Skeletal muscle tissue (tissue), 4 donors: ENCODE data around the gene LAMC2. TPM values are rescaled to one million over a fixed set of nuclear protein-coding genes. Genes with fewer than 3 reads are reported as not detected.

Source experiments
- H3K27ac ChIP-seq: one replicate; pipeline ENCODE4 v1.7.0; 2013; ENCODE audit warnings: mild to moderate bottlenecking, low read depth, low read length, inconsistent platforms
- H3K27me3 ChIP-seq, 3 donors: one replicate each; pipeline ENCODE4 v1.7.0; 2013; ENCODE audit warnings: low read length in 3 of 3; ENCODE audit not compliant: control insufficient read depth in 3 of 3, insufficient read depth in 3 of 3
- H3K36me3 ChIP-seq, 3 donors: one replicate each; pipeline ENCODE4 v1.7.0; 2013; ENCODE audit warnings: low read length in 3 of 3; ENCODE audit not compliant: control insufficient read depth in 3 of 3, insufficient read depth in 3 of 3
- H3K4me1 ChIP-seq, 3 donors: one replicate each; pipeline ENCODE4 v1.7.0; 2013; ENCODE audit warnings: low read length in 3 of 3, mild to moderate bottlenecking in 3 of 3; ENCODE audit not compliant: control insufficient read depth in 3 of 3, insufficient read depth in 3 of 3
- H3K4me3 ChIP-seq, 3 donors: one replicate each; pipeline ENCODE4 v1.7.0; 2013; ENCODE audit warnings: low read length in 3 of 3
- H3K9ac ChIP-seq, 3 donors: one replicate each; pipeline ENCODE4 v1.7.0; 2013; ENCODE audit warnings: low read length in 3 of 3, mild to moderate bottlenecking in 3 of 3, moderate library complexity in 2 of 3, low read depth in 1 of 3
- H3K9me3 ChIP-seq, 3 donors: one replicate each; pipeline ENCODE4 v1.7.0; 2013; ENCODE audit warnings: low read length in 3 of 3; ENCODE audit not compliant: control insufficient read depth in 3 of 3
- total RNA-seq: library from RNA; depleted of rRNA; stranded (reverse); fragments of >200 nt; gene quantifications from one replicate; pipeline ENCODE4 v1.2.3, GENCODE V29; 2014
- donor health status: Osteomylitis.

The LAMC2 gene
- total RNA-seq, 1 donor from 2014 or later = 0.52 TPM

DNA sequence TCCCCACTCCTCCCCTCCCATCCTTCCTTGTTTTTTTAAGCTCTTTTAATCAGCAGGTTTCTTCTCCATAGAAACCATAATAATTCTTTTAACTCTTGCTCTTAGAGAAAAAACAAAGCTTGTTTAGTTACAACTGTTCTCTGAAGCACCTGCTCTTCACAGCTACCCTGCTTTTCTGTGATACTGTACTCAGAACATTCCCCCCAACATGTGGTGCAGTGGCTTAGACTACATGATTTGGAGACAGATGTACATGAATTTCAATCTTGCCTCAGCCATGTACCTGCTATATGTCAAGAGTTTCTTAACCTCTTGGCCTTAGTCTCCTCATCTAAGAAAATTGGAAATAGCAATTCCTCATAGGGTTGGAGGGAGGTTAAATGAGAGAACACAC, 33.5 kb downstream of the LAMC2 start:
- Histone ChIP-seq H3K27me3 (no peaks in the 10 kb centered on the region), H3K9me3 (no peaks in the 10 kb centered on the region), H3K27ac (no peak overlapping the region), H3K36me3 (no peaks in the 10 kb centered on the region), H3K4me3 (no peak overlapping the region), H3K4me1 (peaks cover 13 to 15% (median 15%) of the 10 kb centered on the region in 3 donors), H3K9ac (no peak overlapping the region)

DNA sequence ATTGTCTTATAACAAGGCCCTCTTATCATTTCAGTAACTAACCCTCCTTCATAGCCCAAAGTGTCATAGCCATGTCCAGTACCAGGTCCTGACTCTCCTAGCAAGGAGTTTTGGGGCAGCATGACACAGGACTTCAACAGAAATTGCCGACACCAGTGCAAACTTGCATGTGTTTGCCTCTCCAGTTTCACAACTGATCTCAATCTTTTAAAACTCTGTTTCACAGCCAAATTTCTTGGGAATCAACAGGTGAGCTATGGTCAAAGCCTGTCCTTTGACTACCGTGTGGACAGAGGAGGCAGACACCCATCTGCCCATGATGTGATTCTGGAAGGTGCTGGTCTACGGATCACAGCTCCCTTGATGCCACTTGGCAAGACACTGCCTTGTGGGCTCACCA, 36.8 kb downstream of the LAMC2 start:
- H3K27ac ChIP-seq = no peak overlapping the region
- no peaks in the 10 kb centered on the region for H3K36me3 ChIP-seq
- H3K27me3 ChIP-seq = no peaks in the 10 kb centered on the region
- no peaks in the 10 kb centered on the region for H3K9me3 ChIP-seq
- no peak overlapping the region for H3K9ac ChIP-seq
- H3K4me1 ChIP-seq = peaks cover 12 to 13% (median 12%) of the 10 kb centered on the region in 3 donors
- no peak overlapping the region for H3K4me3 ChIP-seq

DNA sequence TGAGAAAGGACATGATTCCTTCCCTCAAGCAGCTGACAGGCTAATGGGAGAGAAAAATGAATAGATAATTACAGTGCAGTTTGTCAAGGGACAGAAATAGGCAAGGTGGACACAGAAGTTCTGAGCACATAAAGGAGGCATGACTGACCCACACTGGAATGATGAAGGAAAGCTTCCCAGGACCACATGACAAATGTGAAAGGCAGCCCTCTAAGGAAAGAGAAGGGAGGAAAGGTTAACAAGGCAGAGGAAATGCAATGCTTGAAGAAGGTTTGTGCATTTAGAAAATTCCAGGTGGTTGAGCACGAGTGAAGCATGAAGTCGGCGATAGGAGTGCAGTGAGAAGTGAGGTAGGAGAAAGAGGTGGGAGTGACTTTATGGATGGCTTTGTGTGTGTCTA, 37.4 kb downstream of the LAMC2 start:
- Histone ChIP-seq H3K27me3 (no peaks in the 10 kb centered on the region), H3K4me1 (peaks cover 6 to 8% (median 6%) of the 10 kb centered on the region in 3 donors), H3K27ac (no peak overlapping the region), H3K4me3 (no peak overlapping the region), H3K9me3 (no peaks in the 10 kb centered on the region), H3K36me3 (no peaks in the 10 kb centered on the region), H3K9ac (no peak overlapping the region)

DNA sequence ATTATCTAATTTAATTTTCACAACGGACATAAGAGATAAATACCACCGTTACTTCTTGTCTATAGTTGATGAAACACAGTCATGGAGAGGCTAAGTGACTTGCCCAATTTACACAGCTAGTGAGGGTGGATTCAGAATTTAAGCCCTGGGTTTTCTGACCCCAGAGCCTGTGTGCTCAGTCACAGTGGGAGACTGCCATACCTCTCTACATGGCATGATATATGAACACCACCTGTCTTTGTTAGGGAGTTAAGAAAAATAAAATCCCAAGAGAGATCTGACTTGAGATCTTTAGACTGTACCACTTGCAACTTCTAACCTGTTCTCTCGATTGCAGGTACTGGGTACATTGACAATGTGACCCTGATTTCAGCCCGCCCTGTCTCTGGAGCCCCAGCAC, 40.3 kb downstream of the LAMC2 start:
- Histone ChIP-seq H3K4me3 (no peak overlapping the region), H3K36me3 (no peaks in the 10 kb centered on the region), H3K27me3 (no peaks in the 10 kb centered on the region), H3K27ac (no peak overlapping the region), H3K9me3 (no peaks in the 10 kb centered on the region), H3K9ac (no peak overlapping the region), H3K4me1 (no peaks in the 10 kb centered on the region)

DNA sequence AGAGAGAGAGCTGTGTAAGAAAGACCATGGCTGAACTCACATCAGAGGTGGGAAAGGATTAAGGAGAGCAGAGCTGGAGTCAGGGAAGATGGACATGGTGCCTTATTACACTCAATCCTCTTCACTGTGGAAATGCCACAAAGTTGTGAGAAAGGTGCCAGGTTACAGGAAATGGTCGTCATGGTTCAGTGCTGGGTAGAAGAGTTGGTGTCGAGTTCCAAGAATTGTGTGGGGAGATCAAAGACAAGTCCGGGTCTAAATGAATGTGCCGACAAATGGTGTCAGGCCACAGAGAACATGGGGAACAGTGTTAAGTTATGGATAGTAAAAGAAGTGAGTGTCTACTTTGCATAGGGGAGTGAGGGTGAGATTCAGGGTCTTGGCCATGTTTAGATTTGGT, 40.9 kb downstream of the LAMC2 start:
- no peak overlapping the region for H3K27ac ChIP-seq
- no peak overlapping the region for H3K9ac ChIP-seq
- H3K9me3 ChIP-seq = no peaks in the 10 kb centered on the region
- H3K4me3 ChIP-seq = no peak overlapping the region
- H3K27me3 ChIP-seq = no peaks in the 10 kb centered on the region
- no peaks in the 10 kb centered on the region for H3K36me3 ChIP-seq
- no peaks in the 10 kb centered on the region for H3K4me1 ChIP-seq

DNA sequence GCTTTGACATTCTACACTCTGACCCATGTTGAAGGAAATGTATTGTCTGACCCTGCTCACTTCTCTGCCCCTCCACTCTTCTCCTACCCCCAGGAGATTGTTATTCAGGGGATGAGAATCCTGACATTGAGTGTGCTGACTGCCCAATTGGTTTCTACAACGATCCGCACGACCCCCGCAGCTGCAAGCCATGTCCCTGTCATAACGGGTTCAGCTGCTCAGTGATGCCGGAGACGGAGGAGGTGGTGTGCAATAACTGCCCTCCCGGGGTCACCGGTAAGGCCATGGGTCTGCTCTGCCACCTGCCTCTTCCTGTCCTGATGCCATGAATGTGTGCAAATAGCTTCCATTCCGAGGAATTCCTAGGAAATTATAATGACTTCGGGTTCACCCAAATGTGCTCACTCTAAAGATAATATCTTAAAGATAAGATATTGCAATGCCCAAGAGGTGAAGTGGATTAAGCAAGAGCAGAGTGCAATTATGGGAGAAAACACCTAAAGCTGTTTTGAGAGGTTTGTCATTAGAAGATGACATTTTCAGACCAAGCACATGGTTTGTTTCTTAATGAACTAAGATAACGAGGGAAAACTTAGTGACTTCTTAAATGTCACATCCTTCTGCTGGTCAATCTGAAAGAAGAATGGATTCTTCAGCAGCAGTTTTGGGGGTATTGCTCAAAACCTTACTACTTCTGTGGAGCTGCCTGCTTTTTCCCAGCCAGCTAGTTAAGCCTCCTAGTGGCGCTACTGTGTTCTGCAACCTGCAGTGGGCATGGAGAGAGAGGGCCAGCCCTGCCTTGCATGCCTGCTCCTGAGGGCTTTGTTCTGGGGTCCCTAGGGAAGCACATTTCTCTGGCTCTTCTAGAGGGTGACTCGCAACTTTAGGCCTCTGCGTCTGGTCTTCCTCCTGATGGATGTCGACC, 41.6 kb downstream of the LAMC2 start:
- Histone ChIP-seq H3K9me3 (no peaks in the 10 kb centered on the region), H3K9ac (no peak overlapping the region), H3K27ac (no peak overlapping the region), H3K4me1 (no peaks in the 10 kb centered on the region), H3K36me3 (no peaks in the 10 kb centered on the region), H3K27me3 (no peaks in the 10 kb centered on the region), H3K4me3 (no peak overlapping the region)

DNA sequence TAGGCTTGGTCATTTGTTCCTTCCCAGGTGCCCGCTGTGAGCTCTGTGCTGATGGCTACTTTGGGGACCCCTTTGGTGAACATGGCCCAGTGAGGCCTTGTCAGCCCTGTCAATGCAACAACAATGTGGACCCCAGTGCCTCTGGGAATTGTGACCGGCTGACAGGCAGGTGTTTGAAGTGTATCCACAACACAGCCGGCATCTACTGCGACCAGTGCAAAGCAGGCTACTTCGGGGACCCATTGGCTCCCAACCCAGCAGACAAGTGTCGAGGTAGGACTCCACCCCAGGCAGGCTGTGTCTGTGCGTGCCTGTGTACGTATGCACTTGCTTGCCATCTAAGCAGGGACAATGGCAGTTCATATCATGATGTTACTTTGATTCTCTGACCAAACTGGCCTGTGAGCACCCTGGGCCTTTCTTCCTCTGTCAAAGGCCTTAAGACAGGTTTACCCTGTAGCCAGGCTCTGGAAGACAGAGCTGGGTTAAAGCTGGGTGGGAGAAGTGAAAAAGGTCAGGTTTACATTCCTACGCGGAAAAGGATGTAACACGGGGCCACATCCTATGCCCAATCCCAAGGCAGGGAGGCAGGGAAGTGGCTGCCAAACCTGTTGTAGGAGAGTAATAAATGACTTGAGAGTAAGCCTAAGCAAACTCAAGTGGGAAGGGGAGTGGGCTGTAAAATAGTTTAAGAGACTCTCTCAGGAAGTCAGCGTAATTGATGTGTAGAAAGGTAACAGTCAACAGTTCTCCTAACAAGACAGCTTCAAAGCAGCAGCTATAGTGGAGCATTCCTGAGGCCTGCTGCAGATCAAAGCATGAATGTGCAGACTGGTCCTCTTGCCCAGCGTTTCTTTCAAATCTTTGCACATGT, 42.5 kb downstream of the LAMC2 start:
- Histone ChIP-seq H3K4me3 (no peak overlapping the region), H3K27ac (no peak overlapping the region), H3K27me3 (no peaks in the 10 kb centered on the region), H3K9me3 (no peaks in the 10 kb centered on the region), H3K36me3 (no peaks in the 10 kb centered on the region), H3K4me1 (no peaks in the 10 kb centered on the region), H3K9ac (no peak overlapping the region)

DNA sequence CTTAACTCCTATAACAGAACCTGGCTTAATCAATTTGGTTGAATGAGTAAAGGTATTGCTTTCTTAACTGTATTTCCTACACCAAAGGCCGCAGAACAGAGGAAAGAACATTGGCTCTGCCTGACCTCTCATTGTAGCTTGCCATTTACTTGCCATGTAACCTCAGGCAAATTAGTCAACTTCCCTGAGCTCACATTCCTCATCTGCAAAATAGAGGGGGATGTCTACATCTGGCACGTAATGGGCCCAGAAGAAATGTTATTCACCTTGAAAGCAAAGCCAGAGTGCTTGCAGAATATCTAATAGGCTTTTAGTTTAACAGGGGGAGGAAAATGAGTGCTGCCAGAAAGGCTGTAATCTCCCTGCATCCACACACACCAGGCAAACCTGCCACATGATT, 44.3 kb downstream of the LAMC2 start:
- Histone ChIP-seq H3K27ac (no peak overlapping the region), H3K27me3 (no peaks in the 10 kb centered on the region), H3K4me3 (no peak overlapping the region), H3K9ac (no peak overlapping the region), H3K36me3 (no peaks in the 10 kb centered on the region), H3K4me1 (peaks cover 8 to 13% (median 10%) of the 10 kb centered on the region in 3 donors), H3K9me3 (no peaks in the 10 kb centered on the region)

DNA sequence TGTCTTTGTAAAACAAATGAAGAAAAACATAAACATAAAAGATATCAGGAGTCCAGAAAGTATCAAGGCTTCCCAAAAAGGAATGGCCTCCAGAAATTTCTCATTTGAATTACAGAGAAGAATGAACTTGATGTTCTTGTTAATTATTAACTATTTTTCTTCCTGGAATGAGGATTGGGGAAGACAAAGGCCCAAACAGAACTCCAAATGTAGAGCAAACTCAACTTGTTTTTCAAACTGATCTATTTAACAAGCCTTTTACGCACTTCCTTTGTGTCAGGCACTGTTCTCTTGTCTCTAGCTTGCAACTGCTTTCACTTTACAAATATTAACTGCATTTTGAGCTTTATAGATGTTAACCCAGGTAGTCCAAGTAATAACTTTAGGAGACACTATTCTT, 45.5 kb downstream of the LAMC2 start:
- Histone ChIP-seq H3K27me3 (no peaks in the 10 kb centered on the region), H3K27ac (no peak overlapping the region), H3K9ac (no peak overlapping the region), H3K9me3 (no peaks in the 10 kb centered on the region), H3K4me3 (no peak overlapping the region), H3K36me3 (no peaks in the 10 kb centered on the region), H3K4me1 (peaks cover 8 to 15% (median 11%) of the 10 kb centered on the region in 3 donors)

DNA sequence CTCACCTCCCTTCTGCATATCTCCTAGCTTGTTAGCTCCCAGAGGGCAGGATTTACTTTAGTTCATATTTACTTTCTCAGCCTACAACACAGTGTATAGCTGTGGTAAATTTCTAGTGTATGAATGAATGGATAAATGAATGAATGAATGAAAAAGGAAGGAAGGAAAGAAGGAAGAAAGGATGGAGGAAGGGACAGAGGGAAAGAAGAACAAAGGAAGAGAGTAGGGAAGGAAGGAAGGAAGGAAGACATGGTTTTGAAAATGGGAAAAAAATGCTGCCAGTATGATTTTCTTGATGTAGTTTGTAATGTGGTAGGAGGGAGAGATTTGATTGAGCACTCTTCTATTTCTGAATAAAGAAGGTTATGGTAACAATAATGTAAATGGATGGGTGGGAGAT, 47.0 kb downstream of the LAMC2 start:
- Histone ChIP-seq H3K27me3 (no peaks in the 10 kb centered on the region), H3K27ac (no peak overlapping the region), H3K36me3 (no peaks in the 10 kb centered on the region), H3K4me3 (no peak overlapping the region), H3K9me3 (no peaks in the 10 kb centered on the region), H3K4me1 (peaks cover 8 to 15% (median 11%) of the 10 kb centered on the region in 3 donors), H3K9ac (no peak overlapping the region)
